CD4-positive, alpha-beta T cell treated with Interleukin-15 for 1 hour (primary cell): ENCODE measurements around the gene PXN.
"Not testable (repeated sequence)": the region's sequence is repeated elsewhere in the genome, so short reads cannot be mapped to it uniquely, and the experiment has no call there.

Experiments used
- DNase-seq: peaks from one replicate; pipeline ENCODE4 v3.0.0-alpha.2; 2020

The PXN gene

DNA sequence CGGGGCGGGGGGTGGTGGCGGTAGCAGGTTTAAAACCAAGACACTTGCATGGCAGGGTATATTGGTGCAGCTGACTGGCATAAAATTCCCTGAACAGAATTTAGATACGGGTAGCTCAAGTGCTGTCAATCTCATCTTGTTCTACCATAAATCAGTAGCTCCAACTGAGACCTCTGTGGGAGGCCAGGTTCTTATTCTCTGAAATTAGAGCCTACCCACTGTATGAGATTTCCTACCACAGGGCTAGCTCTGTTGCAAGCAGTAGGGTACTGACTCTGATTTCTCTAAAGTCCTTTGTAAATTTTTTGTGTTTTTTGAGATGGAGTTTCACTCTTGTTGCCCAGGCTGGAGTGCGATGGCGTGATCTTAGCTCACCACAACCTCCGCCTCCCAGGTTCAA is 61.4 kb downstream of the PXN start:
- DNase-seq, result no peak

DNA sequence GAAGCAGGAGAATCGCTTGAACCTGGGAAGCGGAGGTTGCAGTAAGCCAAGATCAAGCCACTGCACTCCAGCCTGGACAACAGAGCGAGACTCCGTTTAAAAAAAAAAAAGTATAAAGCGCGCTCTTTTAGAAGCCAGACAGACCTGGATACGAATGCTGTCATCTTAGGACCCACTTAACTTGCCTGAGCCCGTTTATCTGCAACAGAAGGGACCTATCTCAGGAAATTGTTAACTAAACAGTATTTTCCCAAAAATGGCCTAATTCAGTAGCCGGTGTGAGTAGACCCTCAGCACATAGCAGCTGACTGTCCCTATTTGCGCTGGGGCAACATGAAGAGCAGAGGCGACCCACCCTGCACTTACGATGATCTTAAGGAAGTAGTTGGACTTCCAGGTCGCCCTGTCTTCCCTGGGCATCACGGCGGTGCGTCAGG is 65.1 kb downstream of the PXN start:
- DNase-seq, result no peak

DNA sequence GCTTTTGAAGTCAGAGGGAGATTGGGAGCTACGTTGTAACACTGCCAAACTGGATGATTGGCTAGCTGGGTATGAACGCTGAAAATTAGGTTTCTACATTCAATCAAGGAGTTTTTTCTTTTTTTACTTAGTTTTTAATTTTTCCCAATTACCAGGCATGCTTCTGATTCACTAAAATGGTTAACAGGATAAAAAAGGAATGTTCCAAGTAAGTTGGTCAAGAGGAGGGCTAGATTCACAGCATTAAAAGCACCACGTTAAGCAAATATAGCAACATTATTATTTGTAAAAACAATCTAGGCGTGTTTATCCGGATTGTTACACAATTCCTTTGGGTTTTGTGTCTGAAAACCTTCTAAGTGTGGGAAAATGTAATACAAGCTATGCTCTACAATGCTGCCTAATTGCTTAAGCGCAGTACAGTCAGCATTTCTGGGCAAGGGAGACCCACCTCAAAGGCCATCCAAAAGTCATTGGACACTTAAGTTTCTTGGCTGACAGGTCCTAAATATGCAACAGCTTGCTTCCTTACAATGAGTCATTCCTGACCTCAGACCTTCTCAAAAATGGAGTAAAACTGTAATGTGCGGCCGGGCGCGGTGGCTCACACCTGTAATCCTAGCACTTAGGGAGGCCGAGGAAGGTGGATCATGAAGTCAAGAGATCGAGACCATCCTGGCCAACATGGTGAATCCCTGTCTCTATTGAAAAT is 65.8 kb downstream of the PXN start:
- no peak for DNase-seq

DNA sequence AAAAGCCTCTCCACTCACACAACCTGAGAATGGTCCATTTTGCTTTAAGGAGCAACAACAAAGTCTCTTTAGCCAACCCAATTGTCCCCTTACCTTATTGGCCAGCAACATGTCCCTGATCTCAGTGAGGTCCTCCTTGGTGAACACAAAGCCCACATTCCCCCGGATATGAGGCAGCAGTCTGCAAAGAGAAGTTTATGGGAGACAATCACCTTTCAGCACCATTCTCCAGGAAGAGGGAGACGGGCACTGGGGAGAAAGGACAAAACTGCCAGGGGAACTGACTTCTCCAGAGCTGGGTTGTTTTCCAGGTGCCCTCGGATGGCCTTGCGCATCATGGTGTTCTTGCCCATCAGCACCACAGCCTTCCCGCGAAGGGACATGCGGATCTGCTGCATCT is 66.5 kb downstream of the PXN start:
- DNase-seq, result no peak

DNA sequence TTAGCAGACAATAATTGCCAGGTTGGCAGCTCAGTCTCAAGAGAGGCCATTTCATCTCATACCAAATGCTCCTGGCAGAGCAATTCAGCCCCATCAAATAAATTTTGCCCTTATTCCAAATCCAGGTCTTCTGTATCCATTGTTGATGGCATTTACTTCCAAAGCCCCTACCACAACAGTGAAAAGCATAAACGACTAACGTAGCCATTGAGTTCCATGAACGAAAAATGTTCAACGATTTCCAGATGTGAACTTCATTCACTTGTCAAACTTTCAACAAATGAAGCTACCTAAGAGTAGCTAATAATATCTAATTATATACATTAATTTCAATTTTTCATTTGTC is 68.0 kb downstream of the PXN start:
- DNase-seq, result no peak

DNA sequence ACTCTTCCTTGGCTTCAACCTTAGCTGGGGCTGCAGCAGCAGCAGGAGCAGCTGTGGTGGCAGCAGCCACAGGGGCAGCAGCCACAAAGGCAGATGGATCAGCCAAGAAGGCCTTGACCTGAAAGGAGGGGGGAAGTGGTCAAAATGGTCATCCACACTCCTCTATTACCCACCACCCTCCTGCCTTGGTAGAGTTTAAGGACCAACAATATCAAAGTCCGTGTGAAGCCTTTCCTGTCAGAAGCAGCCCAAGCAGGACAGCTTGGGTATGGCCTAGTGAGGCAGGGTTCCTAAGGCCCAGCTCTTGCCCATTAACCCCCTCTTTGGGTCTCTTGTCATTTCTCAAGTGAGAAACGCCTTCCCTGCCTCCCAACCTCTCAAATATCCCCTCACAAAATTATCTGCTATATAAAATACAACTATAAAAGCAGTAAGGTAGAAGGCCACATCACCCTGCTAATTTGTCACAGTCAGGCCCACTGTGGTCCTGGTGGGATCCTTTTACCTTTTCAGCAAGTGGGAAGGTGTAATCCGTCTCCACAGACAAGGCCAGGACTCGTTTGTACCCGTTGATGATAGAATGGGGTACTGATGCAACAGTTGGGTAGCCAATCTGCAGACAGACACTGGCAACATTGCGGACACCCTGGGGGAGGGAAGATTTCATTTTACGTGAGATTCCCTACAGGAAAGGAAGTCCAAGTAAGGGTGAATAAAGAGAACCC is 68.6 kb downstream of the PXN start:
- not testable (repeated sequence) for DNase-seq

DNA sequence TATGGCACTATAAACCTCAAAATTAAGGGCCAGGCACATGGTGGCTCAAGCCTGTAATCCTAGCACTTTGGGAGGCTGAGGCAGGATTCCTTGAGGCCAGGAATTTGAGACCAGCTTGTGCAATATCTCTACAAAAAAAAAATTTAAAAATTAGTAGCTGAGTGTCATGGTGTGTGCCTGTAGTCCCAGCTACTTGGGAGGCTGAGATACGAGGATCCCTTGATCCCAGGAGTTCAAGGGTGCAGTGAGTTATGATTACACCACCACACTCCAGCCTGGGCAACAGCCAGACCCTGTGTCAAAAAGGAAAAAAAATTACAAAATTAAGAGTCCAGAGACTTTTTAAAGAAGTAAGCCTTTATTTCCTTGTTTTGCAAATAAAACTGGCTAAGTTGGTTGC is 69.2 kb downstream of the PXN start:
- DNase-seq, result no peak

DNA sequence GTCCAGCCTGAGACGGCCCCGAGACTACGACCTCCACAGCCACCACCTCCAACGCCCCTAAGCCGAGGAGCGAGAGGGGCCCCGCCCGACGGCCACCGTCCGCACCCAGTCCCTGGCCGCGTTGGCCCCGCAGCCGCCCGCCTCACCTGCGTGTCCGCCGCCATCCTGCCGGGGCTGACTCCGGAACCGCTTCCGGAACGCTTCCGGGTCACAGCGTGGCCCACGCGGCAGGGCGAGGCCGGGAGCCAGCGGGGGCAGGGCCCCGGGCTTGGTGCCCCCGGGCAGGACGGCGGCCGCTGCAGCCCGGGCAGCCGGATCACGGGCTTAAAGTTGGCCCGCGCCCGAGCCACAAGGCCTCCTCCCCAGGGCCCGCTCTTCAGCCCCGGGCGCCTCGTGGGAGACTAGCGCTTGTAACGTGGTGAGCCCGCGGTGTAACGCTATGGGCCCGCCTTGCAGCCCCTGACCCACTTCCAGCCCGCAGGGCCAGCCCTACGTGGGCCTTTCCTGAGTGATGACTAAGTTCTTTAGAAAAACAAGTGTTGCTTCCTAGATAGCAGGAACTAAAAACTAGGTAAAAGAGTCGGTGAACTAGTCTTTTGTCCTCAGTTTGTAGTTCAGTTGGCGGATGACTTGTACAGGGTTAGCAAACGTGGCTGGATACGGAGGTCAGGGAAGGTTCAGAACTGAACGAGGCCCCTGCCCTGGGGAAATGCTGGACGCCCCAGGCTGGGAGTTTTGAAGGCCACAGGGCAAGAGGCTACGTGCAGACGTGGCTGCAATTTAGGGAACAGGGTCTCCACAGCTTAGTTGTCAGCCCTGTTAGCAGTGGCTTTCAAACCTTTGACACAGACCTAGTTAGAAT is 70.8 kb downstream of the PXN start, which contains the start of gene GCN1:
Gene GCN1, minus strand, starts transcription at position 182 of the 862 bp plus-strand sequence. Its CDS starts 18 bp downstream, at position 164.
- DNase-seq, result peak; percentile 84

DNA sequence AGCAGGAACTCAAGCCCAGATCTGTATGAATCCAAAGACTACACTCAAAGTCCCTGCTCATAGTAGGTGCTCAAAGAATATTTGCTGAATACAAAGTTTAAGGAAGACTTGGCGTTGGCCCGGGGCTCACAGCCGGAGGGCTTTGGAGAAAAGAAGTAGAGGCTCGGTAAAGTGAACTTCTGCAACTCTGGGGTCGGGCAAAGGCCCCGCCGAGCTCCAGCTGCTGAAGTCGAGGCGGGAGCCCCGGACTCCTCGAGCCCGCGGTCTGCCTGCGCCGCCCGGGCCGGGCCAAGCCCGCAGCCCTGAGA is 71.3 kb downstream of the PXN start:
- no peak for DNase-seq

DNA sequence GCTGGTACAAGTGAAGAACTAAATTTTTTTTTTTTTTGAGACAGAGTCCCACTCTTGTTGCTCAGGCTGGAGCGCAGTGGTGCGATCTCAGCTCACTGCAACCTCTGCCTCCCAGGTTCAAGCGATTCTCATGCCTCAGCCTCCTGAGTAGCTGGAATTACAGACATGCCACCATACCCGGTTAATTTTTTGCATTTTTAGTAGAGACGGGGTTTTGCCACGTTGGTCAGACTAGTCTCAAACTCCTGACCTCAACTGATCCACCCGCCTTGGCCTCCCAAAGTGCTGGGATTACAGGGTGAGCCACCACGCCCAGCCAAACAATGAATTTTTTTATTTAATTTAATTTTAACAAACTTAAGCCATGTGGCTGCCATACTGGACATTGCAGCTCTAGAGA is 72.2 kb downstream of the PXN start:
- DNase-seq, result not testable (repeated sequence)

DNA sequence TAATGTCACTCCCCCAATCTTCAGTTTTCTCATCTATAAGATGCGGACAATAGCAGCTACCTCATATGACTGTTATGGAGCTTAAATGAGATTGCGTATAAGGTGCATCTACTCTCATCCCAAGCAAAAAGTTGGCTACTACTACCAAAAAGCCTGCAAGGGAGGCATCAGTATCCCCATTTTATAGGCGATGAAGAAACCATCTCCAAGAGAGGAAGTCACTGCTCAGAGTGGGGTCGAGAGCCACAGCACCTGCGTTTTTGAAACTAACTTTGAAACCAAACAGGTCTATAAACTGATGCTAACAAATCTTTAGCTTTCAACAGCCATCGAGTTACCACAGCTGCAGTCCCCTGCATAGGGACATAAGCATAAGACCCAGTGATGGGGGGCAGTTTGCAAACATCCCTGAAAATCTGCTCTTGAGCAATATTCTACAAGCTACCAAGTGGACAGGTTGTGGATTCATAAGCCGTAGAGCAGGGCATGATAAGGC is 74.5 kb downstream of the PXN start:
- DNase-seq, result no peak

DNA sequence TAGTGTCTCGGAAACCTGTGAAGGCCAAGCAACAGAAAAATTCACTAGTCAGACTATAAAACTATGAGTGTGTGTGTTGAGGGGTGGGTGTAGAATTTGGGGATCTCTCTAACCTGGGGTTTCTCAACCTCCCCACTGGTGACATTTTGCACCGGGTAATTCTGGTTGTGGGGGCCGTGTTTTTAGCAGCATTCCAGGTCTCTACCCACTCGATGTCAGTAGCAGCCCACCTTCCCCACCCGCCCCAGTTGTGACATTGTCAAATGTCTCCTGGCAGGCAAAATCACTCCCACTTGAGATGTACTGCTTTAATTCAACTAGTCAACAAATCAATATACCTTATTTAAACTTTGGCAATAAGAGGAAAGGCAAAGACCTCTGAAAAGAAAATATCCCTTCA is 75.1 kb downstream of the PXN start:
- no peak for DNase-seq

DNA sequence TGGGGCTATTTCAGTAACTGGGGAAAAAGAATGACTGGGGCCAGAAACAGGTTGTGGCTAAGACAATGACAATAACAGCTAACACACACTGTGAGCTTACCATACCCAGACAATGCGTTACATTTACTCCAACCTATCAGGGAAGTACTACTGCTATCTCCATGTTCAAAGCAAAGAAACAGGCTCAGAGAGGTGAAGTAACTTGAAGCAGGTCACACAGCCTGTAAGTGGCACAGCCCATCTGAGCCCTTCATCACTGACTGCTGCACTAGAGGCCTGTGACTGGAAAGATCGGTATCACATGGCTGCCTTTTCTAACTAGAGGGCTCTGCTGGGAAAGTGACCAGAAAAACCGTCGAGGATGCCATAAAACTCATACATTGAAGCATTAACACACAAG is 78.9 kb downstream of the PXN start:
- DNase-seq, result no peak

DNA sequence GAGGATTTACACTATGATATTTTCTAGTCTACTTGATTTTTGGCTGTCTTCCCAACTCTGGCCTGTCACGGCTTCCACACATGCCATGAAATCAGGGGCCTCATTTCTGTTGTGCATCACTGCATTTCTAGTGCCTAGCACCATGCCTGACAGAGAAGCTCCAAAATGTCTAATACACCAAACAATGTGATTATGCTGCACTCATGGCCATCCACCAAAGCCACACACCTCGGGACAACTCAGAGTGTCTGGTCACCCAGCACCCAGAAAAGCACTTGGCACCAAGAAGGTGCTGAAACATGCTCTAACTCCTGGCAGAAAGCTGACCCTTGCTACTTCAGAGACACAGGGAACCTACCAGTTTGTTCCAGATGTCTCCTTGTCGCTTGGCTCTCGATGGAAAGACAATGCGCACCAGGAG is 82.3 kb downstream of the PXN start:
- no peak for DNase-seq

DNA sequence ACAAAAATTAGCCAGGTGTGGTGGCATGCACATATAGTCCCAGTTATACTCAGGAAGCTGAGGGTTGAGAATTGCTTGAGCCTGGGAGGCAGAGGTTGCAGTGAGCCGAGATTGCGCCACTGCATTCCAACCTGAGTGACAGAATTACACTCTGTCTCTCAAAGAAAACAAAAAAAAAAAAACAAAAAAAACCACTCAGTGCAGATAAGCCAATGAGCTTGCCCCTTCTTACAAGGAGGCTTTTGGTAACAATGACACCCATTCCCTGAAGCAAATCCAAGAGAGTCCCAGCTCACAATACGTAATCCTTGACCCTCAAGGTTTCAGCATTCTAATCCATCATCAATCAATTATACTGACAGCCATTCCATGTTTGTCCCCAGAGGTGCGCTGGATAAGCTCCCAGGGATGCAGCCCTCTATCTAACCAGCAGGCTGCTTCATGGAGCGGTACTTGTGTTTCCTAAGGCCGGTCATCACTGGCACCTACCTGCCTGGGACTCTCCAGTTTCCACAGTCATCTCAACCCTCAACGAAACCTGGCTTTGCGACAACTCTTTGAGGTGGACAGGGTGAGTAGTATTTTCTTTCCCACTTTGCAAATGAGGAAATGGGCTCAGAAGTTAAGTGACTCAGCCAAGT is 83.4 kb downstream of the PXN start:
- no peak for DNase-seq

DNA sequence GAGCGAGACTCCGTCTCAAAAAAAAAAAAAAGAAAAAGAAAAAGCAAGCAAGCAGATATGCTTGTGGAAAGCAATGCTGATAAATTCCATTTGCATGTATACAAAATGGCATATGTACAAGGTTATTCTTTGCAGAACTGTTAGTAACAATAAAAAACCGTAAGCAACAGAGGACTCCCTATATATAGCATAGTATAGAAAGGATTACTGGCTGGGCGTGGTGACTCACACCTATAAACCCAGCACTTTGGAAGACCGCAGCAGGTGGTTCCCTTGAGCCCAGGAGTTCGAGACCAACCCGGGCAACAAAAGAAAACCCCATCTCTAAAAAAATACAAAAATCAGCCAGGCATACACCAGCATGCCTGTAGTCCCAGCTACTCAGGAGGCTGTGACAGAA is 84.6 kb downstream of the PXN start:
- DNase-seq, result no peak

DNA sequence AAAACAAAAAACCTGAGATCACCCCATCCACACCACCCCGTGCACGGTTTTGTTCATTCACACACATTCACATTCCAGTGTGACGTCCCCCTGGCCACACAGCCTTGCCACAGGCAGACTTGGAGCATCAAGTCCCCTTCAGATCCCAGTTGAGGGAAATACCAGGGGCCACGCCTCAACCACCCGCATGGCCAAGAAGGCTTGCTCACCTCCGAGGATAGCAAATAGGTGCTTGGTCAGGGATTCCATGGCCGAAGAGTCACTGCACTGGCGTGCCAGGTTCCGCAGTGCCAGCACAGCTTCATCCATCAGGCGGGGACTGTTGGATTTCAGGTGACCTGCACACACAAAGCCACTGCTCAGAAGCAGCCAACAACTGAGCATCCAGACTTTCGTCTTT is 90.0 kb downstream of the PXN start:
- no peak for DNase-seq

DNA sequence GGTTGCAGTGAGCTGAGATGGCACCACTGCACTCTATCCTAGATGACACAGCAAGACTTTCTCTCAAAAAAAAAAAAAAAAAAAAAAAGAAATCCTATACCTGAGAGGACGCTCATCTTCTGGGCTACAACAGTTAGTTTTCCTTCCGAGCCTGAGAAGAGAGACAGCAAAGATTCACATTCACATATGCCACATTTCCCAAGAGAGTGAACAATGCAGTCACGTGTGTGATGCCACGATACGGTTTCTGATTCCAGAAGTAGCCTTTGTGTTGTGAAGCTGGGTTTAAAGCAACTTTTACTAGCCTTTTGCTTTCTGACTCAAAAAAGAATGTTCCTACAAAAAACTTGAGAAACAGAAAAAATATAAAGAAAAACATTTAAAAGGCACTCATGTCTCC is 90.5 kb downstream of the PXN start:
- no peak for DNase-seq

DNA sequence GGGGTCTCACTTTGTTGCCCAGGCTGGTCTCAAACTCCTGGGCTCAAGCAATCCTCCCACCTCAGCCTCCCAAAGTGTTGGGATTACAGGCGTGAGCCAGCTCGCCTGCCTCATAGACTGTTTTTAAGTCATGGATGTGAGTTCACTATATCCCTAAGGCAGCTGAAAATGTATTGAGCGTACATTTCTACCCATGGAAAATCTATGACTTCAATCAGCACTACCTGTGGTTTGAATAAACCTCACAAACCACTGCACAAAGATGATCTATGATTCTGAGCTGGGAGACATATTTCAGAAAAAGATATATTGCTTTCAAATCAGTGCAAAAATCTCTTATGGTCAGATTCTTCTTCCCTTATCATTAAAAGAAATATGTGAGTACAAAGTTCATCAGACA is 93.5 kb downstream of the PXN start:
- no peak for DNase-seq

DNA sequence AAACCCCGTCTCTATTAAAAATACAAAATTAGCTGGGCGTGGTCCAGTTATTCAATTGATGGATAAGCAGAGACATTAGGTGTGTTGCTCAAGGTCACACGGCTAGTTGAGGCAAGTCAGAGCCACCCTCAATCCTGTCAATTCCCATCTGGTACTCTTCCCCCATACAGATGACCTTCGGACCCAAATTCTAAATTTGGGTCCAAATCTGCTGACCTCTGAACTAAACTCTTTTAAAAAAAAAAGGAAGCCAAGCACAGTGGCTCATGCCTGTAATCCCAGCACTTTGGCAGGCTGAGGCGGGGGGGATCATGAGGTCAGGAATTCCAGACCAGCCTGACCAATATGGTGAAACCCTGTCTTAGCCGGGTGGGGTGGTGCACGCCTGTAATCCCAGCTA is 94.9 kb downstream of the PXN start:
- no peak for DNase-seq

DNA sequence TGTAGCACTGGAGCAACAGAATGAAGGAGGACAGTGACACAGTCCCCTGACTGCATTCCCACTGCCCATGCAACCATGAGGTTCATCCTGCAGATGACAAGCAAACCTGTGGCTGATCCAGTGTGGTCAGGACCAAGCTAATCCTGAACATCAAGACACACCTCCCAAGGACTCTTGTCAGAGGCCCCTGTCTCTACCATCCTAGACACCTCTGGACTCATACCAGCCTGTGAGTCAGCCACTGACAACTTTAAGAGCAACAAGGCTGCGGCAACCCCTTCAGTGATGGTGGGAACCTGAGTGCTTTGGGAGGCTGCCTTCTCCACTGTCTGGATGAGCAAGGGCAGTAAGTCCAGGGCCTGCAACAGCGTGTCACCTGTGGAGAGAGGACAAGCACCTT is 95.6 kb downstream of the PXN start:
- DNase-seq, result no peak

DNA sequence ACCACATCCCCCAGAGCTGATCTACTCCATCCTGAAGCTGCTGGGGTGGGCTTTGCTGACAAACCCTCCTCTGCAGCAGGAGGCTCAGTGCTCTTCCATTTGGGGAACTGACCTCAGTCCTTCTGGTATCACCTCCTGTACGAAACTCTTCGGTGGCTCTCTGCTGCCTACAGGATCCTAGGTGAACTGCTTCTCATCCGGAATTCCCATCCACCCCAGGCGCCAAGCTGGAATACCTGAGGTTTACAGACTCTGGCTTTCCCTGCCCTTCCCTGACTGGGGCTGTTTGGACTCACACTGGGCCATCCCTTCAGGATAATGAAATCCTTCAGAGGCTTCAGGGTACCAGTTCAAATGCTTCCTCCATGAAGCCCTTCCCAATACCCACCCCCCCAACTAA is 97.2 kb downstream of the PXN start:
- DNase-seq, result no peak

DNA sequence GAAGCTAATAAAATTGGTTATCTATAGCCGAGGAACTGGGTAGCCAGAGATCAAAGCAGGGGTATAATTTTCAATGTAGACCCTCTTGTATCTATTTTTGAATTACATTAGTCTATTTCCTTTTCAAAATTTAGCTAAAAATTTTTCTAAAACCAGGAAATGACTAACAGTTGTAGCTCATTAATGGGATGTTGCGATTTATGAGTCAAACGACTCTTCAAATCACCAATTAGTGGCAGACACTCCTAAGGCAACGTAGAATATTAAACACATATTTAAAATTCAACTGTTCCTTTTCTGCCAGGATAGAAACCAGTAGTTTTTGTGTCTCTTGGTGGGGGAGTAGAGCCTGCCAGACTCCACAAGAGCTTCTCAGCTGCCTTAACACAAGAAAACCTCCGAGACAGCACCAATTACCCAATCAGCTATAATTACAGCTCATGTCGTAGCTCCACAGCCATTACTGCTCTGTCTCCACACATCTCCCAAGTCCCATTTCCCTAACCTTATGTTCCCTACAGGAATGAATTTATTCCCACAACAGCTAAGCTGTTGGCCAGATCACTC is 97.9 kb downstream of the PXN start:
- no peak for DNase-seq
